AG04450 (cell line): ENCODE data around the gene KCNMA1. TPM values are rescaled to one million over a fixed set of nuclear protein-coding genes. Genes with fewer than 3 reads are reported as not detected.
A peak's percentile ranks its signal among the peaks of the same experiment; 100 is the strongest.

Source experiments
- CTCF ChIA-PET: fragments of 300-600, 350-600 bp; formaldehyde crosslinking; extraction: SDS; loops from one replicate; lab custom pipeline; 2022; ENCODE audit warnings: antibody characterized with exemption, inconsistent platforms; lab: Charles Lee
- POLR2A ChIA-PET: fragments of 350-600 bp; formaldehyde crosslinking; extraction: SDS; loops from one replicate; lab custom pipeline; 2021; ENCODE audit warnings: antibody characterized with exemption, inconsistent platforms; lab: Yijun Ruan, JAX
- DNase-seq: peaks from one replicate; pipeline ENCODE4 v3.0.0-alpha.2; 2011; ENCODE audit warnings: low read depth, low spot score
- H3K27ac ChIP-seq: one replicate; pipeline ENCODE4 v1.5.1; 2012; ENCODE audit warnings: low read depth, low read length, control low read depth
- H3K27me3 ChIP-seq: one replicate; pipeline ENCODE4 v1.6.0; 2012; ENCODE audit warnings: low read length; ENCODE audit not compliant: control insufficient read depth, insufficient read depth
- H3K4me3 ChIP-seq: 2 replicates; pipeline ENCODE4 v1.5.1; 2011; ENCODE audit warnings: mild to moderate bottlenecking, low read depth, low read length, control low read depth
- H3K9me3 ChIP-seq: 2 replicates; pipeline ENCODE4 v1.5.1; 2012; ENCODE audit warnings: low read length; ENCODE audit not compliant: control insufficient read depth, insufficient read depth
- polyA plus RNA-seq: library from polyadenylated mRNA; depleted of rRNA; stranded (reverse); fragments of >200 nt; gene quantifications from 2 replicates; pipeline ENCODE4 v1.2.3, GENCODE V29; 2011
- TF ChIP-seq, protein P1 (sequence below): IDR thresholded peaks from 2 replicates; pipeline ENCODE4 v1.5.1; 2011; ENCODE audit warnings: low read depth, low read length, control low read depth, inconsistent platforms

KCNMA1 gene
- polyA plus RNA-seq, 1 experiment: 58.8 TPM

DNA sequence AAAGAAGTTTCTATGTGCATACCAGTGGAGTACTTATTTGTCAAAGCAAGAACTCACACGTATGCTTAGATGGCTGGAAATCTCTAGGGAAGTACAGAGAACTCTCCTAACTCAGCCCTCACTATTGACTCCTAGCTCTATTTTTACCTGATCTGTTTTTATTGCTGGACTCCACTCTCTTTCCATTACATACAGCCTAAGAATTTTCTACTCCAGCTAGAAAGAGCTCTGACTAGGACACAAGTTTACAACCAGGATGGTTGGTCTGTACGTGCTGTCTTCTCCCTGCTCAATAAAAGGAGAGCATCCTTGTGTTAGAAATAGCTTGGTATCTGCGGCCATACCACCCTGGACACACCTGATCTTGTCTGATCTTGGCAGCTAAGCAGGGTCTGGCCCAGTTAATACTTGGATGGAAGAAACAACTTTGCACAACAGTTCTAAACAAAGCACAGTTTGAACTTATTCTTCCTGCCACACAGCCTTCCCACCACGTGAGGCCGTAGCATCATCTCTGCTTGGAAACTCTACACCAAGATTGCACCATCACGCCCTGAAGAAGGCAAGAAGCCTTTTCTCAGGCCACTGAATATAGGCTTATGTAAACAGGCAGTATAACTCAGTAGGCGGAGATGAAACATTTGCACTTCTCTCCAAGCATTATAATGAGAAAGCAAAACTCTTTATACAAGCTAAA lies 50.7 kb downstream of the KCNMA1 start:
- H3K27ac ChIP-seq: peak overlapping the region; percentile 97
- TF ChIP-seq, protein P1, sequence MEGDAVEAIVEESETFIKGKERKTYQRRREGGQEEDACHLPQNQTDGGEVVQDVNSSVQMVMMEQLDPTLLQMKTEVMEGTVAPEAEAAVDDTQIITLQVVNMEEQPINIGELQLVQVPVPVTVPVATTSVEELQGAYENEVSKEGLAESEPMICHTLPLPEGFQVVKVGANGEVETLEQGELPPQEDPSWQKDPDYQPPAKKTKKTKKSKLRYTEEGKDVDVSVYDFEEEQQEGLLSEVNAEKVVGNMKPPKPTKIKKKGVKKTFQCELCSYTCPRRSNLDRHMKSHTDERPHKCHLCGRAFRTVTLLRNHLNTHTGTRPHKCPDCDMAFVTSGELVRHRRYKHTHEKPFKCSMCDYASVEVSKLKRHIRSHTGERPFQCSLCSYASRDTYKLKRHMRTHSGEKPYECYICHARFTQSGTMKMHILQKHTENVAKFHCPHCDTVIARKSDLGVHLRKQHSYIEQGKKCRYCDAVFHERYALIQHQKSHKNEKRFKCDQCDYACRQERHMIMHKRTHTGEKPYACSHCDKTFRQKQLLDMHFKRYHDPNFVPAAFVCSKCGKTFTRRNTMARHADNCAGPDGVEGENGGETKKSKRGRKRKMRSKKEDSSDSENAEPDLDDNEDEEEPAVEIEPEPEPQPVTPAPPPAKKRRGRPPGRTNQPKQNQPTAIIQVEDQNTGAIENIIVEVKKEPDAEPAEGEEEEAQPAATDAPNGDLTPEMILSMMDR: peak; percentile 31
- peak; percentile 95 for DNase-seq
- ChIA-PET CTCF (interaction anchor here (0.6 to 2.1 kb wide), 6 partner anchors 11 to 421 kb away, joined by 3 to 6 read pairs (median 4); no protein-coding TSS in a partner anchor), POLR2A (interaction anchor here (0.9 to 2.1 kb wide), 5 partner anchors 16 to 236 kb away, joined by 3 to 10 read pairs (median 4); no protein-coding TSS in a partner anchor)
- no peaks in the 10 kb centered on the region for H3K27me3 ChIP-seq
- no peak overlapping the region for H3K4me3 ChIP-seq
- H3K9me3 ChIP-seq: no peaks in the 10 kb centered on the region; the same call in 1 of the 2 replicates

DNA sequence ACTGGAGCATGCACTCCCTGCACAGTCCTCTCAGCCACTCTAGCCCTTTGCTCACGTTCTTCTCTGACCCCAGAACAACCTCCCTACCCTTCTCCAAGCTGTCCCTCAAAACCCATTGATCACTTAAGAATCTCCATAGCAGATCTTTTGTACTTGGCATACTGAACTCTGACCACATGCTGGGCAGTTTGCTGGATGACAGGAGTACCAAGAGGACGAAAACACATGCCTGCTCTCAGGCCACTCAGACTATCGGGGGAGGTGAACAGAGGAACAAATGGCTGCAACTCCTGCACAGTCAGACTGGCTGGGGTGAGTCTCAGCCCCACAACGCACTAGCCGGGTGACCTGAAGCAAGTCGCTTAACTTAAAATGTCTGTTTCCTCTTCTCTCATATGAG lies 52.7 kb downstream of the KCNMA1 start:
- CTCF ChIA-PET: interaction anchor here (2.1 kb wide), 1 partner anchor 9 kb away, joined by 5 read pairs; no protein-coding TSS in a partner anchor
- DNase-seq: no peak
- Histone ChIP-seq H3K4me3 (no peak overlapping the region), H3K27me3 (no peaks in the 10 kb centered on the region), H3K27ac (no peak overlapping the region), H3K9me3 (no peaks in the 10 kb centered on the region)
- TF ChIP-seq, protein P1: no peak
- POLR2A ChIA-PET: no interaction called here

DNA sequence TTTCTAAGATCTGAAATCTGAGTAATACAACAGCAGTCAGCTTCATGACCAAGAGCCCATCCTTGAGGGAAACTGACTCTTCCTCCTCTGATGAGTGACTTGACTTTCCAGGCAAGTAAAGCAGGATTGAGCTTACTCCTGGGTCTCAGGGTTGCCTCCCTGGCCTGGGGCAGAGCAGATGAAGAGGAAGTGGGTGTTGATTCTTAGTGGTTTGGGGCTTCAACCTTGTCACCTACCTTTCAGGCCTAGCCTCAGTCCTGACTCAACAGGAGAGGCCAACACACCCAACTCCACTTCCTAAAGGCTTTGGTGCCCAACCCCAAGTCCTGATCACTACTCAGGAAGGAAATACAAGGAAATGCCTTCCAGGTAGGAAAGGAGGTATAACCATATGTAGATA lies 54.1 kb downstream of the KCNMA1 start:
- no peak for DNase-seq
- Histone ChIP-seq H3K9me3 (no peaks in the 10 kb centered on the region), H3K27ac (no peak overlapping the region), H3K4me3 (no peak overlapping the region), H3K27me3 (no peaks in the 10 kb centered on the region)
- TF ChIP-seq, protein P1: no peak
- ChIA-PET POLR2A (no interaction called here), CTCF (no interaction called here)

DNA sequence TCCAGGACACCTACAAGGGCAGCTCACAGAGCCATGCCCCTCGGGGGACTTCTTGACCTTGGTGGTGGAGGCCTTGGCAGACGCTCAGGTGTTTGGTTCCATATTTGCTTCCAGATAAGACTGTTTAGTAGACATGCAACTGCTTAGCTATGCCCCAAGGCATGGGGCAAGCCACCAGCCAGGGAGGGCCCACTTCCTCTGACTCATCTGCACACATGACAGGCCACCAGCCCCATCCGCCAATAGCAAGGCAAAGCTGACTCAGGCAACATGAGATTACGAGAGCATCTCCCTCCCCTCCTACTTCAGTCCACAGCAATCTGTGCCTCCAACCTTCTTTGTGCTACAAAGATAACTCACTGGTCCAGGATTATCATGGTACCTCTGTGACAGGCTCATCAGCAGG lies 54.9 kb downstream of the KCNMA1 start:
- no peak for DNase-seq
- H3K9me3 ChIP-seq: no peaks in the 10 kb centered on the region
- H3K27ac ChIP-seq: peak overlapping the region; percentile 49
- H3K27me3 ChIP-seq: no peaks in the 10 kb centered on the region
- ChIA-PET CTCF (no interaction called here), POLR2A (no interaction called here)
- no peak overlapping the region for H3K4me3 ChIP-seq
- TF ChIP-seq, protein P1: no peak

DNA sequence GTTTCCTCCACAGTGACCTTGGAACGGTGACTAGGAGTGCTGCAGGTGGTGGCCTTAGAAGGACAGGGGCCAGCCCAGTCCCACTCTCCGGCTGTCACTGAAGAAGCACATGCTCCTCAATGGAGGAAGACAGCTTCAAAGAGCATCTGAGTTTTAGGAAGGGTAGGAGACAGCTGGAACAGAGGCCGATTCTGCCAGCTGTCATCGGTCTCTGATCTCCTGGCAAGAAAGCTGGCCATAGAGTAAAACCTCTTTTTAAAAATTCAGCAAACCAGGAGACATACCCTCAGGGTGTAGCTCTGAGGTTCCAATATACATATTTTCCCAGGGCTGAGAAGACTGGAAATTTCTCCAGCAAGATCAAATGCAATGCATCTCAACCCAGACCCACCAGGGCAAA lies 55.9 kb downstream of the KCNMA1 start:
- DNase-seq: no peak
- Histone ChIP-seq H3K9me3 (no peaks in the 10 kb centered on the region), H3K27me3 (no peaks in the 10 kb centered on the region), H3K4me3 (no peak overlapping the region), H3K27ac (no peak overlapping the region)
- ChIA-PET POLR2A (no interaction called here), CTCF (no interaction called here)
- TF ChIP-seq, protein P1: no peak
